ENCODE results near the gene ANKRD33.
A peak's percentile ranks its signal among the peaks of the same experiment; 100 is the strongest.

The ANKRD33 gene

DNA sequence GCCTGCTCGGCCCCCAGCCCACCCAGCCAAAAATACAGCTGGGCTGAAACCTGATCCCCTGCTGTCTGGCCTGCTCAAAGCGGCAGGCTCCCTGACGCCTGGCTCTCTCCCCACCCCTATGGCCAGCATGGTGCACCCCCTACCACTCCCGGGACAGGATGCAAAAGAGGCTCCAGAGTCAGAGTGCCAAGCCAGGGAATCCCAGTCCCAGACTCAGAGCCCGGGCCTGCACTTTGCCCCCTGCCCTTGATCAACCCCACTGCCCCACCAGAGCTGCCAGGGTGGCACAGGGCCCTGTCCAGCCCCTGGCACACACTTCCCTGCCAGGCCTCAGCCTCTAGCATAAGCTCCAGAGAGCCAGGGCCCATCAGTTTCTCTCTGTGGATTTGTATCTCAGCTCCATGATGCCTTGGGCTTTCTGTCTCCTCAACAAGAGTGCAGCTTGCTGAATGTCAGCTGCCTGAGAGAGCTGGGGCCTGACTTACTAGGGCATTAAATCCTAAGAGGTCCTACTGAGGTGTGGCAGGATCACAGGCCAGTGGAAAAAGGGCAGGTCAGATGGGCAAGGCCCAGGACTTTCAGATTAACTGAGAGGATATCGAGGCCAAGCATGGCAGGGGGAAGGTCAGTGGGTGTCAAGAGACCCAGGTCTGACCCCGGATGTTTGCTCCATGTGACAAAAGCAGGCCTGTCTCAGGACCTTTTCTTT is 33.3 kb downstream of the ANKRD33 start:
- no peak for DNase-seq

DNA sequence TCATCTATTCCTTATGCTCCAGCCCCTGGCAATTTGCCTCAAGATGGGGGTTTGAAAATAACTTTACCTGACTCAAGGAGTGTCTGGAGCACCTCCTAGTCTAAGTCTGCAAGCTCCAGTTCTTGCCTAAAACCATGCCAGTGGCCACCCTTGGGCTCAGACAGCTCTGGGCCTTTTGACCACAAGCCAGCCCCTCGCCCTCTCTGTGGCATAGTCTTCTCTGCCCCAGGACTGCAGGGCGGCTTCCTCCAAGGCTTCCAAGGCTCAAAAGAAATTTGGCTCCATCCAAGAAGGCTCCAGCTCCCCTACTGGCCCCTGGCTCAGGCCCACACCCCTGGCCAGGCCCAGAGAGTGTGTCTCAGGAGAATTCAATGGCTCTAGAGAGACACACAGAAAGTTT is 34.2 kb downstream of the ANKRD33 start:
- no peak for DNase-seq

DNA sequence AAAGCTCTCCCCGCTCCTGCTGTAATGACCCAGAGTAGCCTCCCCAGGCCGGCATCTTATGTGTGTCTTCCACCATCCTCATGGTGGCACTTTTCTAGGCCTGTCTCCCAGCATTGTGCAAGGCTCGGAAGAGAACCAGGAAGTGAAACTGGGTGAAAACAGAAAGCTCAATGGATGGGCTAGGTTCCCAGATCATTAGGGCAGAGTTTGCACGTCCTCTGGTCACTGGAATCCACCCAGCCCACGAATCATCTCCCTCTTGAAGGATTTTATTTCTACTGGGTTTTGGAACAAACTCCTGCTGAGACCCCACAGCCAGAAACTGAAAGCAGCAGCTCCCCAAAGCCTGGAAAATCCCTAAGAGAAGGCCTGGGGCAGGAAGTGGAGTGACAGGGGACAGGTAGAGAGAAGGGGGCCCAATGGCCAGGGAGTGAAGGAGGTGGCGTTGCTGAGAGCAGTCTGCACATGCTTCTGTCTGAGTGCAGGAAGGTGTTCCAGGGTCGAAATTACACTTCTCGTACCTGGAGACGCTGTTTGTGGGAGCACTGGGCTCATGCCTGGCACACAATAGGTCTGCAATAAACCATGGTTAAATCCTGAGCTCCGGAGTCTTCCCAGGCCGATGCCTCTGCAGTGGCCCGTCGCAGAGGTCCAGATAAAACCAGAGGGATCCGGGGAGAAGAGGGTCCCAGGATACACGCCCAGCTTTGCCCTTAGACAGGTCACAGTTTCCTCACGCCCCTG is 35.0 kb downstream of the ANKRD33 start:
- DNase-seq: no peak

DNA sequence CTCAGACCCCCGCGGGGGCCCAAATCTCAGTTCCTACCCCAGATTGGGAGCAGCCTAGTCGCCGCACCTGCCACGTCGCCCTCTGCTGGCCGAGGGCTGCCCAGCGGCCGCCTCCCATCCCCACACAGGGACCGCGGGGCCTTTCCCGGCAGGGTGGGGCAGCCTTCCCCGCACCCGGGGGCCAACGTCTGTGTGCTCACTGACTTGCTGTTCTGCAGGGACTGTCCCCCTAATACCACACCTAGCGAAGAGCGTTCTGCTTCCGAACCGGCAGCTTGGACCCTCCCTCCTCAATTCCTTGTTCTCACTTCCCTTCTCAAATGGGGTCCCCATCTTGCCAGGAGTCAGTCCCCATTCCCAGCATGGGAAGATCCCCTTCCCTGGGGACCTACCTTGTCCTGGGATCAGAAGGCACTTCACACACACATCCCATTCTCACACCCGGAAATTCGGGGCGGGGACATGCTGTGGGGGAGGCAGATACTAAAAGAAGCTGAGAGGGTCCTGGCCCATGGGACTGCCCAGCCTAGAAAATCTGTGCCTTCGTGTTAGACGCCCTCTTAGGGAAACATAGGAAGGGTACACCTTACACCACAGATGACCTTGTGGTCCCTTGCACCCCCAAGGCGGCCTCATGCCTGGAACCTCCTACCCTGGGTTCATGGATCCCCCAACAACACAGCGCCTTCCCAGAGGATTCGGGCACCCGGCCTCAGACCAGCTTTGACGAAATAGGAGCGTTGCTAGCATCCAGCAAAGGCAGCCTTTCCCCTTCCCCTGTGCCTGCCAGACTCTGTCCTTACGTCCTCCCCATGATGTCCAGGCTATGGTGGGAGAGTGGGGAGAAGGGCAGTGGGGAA is 35.8 kb downstream of the ANKRD33 start:
- no peak for DNase-seq

DNA sequence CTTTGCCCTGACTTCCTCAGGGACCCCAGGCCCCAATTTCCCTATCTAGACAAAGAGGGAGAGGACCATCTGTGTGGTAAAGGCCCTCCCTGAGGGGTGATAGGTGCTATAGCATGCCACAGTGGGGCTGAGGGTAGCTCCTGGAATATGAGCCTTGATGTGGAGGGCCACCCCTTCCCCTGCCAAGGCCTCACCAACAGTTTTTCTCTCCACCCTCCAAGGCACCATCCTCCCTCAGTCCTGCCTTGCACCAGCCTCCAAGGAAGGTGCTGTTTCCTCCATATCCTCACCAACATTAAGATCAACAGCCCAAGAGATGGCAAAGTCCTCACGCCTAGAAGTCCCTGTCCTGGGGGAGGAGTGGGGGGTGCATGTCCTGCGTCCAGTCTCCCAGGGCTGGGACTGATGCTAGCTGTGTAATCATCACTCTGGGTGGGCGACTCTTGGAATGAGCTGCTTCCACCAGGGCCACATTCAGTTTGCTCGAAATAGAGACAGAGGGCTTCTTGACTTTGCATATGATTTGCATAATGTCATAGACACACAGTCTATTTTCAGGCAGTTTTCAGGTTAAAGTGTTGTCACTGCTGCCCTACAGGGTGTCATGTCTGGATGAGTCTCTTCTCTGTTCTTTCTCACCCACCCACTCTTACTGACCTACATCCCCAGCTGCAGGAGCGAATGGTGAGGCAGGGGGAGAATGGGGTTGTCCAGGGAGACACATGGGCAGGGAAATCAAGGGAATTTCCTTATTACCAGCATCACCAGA is 36.8 kb downstream of the ANKRD33 start:
- no peak for DNase-seq

DNA sequence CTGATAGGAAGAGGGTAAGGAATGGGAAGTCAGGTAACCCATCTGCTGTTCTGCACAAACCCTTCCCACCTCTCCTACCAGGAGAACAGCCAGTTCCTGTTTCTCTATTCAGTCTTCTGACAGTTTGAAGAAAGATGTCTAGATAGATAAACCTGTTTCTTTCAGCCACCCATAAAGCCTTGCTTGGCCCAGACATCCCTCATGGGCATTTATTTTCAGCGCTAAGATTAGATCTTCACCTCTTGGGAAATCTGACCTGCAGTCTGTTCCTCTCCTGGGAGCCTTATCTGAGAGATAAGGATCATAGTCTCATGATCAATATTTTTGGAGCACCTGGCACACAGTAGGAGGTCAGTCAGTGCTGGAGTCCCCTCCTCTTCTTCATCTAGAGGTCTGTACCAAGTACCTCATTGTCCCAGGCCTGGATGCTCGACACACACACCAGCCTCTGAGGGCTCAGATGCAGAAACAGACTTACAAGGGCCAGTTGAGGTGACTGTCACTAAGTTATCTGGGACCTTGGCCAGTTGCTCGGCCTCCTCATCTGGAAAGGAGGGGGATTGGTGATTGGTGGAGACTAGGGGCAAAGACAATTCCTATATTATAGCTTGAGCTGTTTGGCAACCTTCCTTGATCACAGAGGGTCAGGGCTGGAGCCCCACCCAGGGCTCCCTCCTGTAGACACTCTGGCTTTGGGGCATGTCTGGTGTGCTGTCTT is 37.6 kb downstream of the ANKRD33 start:
- no peak for DNase-seq

DNA sequence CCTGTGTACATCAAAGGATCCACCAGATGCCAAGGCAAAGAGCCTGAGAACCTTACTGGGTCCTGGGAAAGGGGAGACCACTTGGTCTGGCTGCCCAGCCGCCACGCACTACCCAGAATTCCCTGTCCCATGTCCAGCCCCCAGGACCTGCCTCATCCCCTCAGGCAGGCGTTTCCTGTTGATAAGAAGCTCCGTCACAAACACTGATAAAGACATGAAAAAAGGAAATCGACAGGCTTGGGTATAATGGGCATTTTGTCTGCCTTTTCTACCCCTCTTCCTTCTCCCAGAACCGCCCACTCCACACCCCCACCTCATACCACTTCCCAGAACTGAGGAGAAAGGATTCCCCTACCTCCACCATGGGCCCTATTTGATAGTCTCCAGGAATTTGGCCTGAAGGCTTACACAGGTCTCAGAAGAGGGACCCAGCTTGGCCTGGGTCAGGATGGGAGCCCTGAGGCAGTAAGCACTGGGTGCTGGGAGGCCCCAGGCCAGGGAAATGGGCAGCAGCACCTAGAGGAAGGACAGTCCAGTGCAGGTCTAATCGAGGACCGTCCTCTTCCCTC is 38.2 kb downstream of the ANKRD33 start:
- DNase-seq: no peak

DNA sequence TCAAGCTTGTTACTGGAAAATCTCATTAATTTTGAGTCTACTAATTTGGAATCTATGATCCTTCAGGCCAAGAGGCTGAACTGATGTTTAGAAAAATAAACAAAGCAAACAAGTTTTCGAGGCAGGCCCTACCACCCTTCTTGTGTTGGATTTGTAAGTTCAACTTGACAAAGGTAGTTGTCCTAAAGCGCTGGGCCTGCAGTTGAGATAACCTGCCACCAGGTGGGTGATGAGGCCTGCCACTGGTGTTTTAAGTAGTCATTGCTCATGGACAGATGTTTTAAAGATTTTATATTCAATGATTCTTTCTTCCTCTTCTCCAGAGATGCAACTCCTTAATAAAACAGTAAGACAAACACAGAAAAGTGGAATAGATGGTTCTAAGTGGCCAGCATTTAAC is 38.8 kb downstream of the ANKRD33 start:
- DNase-seq: no peak

DNA sequence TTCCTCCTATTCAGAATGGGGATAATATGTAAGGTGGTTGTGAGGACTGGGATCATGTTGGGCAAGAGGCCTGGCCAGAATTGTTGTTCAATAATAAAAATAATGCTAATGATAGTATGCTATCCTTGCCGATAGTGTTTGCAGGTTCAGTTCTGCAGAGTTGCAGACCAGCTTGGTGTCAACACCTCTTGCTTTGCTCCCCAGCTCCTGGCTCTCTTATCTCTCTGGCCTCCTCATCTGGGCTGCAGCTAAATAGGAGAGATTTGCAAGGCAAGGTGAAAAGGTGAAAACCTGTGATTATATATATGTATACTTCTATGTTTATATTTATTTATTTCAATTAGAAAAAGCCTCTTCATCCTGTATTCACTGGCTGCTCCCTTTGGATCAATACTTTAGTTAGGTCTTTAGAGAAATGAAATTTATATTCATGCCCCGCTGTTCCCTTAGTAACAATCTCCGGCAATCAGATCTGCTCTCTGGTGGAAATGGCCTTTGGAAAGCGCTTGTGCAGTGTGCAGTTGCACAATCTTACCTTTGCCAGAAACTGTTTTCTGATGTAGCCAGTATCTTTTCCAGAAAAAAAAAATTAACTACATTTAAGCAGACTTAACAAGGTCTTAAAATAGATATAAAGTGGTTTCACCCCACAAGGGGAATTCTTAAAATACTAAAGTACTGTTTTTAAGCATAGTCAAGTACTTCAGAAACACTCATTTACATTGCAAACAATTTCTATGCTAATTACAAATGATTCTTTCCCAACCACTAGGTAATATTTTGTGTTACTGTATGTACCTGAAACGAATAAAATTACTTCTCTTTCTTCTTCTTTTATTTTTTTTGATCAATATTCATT is 44.5 kb downstream of the ANKRD33 start:
- DNase-seq: no peak

DNA sequence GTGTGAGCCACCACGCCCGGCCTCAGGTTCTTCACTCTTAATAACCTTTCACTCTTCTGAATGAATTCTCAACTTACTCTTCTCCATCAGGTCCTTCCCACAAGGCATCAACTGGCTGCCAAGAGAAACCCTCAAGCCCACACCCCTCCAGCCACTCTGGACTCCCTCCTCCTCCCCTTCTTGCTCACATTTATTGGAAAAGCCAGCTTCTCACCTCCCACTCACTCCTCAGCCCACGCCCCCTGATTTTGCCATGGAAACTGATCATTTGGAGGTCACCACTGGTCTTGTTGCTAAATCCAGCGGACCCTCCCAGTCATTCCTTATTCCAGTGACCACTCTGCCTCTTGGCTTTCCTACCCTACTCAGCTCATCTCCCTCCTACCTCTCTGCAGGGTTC is 46.2 kb downstream of the ANKRD33 start:
- no peak for DNase-seq

DNA sequence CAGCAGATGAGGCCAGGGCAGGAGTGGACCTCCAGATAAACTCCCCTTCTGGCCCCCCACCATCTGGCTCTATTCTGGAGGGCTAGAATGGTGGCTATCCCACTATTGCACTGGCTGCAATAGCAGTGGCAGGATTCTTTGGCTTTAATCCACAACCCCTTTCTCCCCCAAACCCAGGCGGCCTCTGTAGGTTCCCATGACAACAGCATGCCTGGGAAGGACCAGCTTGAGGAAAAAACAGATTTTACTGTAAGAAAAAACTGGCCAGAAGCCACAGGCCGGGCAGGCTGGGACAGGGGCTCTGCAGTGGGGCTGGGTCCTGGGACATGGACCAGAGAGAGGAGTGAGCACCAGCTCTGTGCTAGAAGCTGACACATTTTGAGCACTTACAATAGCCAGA is 50.0 kb downstream of the ANKRD33 start:
- no peak for DNase-seq

DNA sequence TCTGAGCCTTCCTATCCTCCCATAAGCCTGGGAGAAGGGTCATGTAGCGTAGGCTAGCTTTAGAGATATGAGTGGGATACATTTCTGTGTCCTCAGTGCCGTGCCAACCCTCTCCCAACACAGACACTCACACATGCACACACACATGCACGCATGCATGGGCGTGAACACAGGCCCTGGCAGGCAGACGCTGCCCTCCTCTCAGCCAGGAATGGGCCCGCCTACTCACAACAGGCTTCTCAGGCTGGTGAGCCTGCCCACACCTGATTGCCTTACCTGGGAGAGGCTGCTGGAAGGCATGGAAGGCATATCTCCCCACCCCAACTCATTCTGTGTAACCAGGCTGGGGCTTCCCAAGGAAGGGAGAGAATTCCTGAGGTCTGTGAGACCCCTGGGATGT is 50.8 kb downstream of the ANKRD33 start:
- no peak for DNase-seq

DNA sequence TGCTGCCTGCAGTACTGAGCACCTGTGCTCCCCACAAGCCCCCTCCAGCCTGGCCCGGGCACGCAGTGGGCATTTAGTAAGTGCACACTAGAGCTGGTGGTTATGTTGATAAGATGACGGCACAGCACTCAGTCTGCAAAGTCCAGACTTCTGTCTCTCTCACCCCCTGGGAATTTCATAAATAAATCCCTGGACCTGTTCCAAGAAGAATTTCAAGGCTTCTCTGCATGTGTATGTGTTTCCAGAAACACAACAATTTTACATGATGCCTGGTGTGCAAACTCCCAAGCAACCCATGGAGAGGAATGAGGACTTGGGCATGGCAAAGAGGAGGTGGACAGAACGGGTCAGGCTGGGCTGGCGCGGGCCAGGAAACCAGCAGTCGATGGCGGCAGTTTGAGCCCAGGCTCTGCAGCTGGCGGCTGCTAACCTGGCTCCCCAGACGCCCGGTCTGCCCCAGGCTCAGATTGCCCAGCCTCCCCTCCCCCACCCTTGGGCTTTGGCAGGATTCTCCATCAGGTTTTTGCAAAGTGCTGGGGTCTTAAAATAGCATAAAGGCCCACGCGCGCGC is 53.2 kb downstream of the ANKRD33 start:
- DNase-seq: peak; percentile 50
